HG02763 (cell line): Measurements from ENCODE around the gene AASS.

Experiments used
- ATAC-seq: cut with Tn5 transposase; IDR thresholded peaks from one replicate; pipeline ENCODE4 v1.9.1; 2021; ENCODE audit warnings: mild to moderate bottlenecking, moderate library complexity; ENCODE audit not compliant: unreplicated experiment

Gene AASS

DNA sequence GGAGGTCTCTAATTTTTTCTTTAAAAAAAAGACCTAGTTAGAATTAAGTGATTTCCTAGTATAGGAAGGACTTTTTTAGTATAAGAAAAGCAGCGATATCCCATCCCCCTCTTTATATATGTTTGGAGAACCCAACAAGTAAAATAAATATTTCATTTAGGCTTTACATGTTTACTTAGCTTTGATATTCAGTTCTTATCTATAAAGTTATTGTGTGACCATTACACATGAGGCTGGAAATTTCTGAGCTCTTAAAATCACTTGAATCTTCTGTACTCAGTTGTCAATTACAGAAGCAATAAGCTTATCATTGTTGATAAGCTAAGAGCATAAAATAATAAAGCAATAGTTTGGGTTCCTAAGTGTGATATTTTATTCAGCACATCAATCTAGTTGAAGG is 89.7 kb downstream of the AASS start:
- ATAC-seq: no peak

DNA sequence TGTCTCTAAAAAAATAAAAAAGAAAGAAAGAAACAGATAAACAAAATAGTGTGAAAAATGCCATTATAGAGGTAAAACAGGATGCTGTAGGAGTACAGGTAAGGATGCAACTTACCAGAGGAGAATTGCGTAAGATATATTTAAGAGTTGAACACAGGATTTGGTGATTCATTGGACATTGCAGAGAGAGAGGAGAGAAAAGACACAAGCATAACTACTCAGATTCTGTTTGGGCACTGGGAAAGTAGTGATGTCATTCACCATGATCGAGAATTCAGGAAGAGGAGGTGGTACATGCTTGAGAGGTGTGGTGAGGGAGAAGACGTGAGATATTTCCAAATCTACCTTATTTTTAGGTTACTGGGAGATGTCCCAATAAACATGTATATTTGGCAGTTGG is 97.6 kb downstream of the AASS start:
- ATAC-seq: no peak

DNA sequence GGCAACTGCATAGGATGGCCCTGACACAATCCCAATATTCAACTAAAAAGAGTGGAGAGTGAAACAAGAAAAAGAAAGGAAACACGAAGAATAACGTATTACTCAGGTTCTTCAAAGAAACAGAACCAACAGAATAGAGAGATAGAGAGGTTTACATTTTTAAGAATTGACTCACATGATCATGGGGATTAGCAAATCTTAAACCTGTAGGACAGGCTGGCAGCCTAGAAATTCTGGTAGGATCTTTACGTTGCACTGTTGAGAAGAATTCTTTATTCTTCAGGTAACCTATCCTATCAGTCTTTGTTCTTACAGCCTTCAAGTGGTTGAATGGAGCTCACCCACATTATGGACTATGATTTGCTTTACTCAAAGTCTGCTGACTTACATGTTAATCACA is 103.9 kb downstream of the AASS start:
- no peak for ATAC-seq

DNA sequence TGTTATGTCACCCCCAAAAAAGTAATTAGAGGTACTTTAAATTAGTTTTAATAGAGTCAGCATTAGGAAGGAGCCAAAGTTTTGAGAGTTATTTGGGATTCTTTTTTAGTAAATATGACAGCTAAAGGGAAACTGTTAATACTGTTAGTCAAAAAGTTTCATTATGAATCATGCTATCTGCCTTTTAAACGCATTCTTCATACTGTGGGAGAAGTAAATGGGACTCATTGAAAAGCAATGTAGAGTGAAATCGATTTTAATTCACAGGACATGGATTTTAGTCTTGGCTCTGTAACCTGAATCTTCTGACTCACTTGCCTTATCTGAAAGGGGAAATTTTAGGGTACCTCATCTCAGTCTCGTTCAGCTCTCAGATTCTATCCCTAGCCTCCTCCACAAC is 105.1 kb downstream of the AASS start:
- no peak for ATAC-seq

- ATAC-seq: no peak
Measured at GRCh38 chr7:122038134-122038533, 105.9 kb downstream of the AASS start.

DNA sequence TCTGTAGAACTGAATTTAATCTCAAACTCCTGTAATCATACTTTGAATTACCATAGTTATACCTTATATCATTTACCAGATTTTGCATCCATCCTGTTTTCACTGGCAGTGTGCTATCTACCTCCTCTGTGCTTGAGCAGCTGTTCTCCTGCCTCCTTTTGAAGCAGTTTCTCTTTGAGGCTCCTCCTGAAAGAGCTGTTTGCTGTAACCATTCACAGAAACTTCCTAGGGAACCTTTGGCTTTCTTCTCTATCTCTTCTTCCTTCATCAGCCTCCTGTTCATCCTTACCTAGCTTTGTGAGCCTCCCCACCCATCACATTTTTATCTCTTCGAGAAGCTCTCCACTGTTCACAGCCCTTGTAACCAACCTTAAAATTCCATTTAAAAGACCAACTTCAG is 108.2 kb downstream of the AASS start:
- ATAC-seq: no peak

DNA sequence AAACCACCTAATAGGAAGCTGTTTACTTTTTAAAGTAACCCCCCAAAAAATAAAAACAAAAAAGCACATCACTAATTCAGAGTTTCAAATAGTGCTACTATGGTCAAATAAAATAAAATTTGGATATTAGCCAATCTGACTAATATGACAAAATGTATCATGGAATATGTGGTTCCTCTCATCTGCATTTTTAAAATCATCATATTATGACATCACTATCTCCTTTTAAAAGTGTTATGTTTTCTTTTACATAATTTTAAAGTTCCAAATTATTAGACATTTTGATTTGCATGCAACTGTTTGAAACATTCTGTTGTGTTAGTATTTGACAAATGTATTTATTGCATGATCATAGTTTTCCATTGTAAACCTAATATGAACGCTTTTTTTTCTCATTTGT is 110.4 kb downstream of the AASS start:
- ATAC-seq: no peak

DNA sequence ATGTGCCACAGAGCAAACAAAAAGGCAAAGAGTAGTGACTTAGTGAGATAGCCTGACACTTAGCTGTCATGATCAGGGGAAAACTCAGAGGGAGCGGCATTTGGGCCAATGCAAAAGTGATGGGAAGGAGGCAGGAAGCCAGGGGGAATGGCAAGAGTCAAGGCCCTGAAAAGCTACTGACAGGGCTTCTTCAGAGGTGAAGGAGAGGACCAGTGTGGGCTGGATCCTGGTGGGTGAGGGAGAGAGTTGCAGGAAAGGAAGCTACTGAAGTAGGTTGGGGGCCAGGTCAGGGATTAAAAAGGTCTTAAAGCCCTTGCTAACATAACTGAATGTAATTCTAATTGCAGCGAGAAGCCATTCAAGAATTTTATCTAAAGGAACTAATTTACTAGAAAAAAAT is 117.0 kb downstream of the AASS start:
- no peak for ATAC-seq
